ENCODE data around the gene ADGRV1. TPM values are rescaled to one million over a fixed set of nuclear protein-coding genes. Genes with fewer than 3 reads are reported as not detected.

Gene ADGRV1
- polyA plus RNA-seq, 1 of the 3 experiments (the other 2 are of a cell fraction) = 0.23 TPM

DNA sequence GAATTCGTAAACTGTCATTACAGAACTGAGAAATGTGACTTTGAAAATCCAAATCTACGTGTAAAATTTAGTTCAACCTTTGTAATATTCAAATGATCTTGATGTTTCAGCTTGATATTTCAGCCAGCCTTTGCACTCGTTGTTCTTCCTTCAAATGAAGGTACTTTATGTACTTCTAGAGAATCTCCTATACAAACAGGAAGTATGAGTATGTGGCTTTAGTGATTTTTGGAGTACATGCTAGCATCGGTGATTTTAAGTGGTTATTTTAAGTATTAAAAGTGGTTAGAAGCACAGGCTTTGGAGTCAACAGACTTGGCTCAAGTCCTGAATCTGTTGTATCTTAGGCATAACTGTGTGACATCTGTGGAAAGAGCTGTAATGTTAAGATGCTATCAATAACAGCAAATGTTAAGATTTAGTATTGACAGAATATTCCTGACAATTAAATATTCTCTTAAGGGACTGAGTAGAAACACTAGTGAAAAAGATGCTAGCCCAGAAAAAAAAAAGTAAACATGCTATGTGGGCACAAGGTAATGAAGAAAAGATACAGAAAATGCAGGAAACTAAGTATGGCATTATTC lies 398.0 kb downstream of the ADGRV1 start:
- Histone ChIP-seq H3K9ac (no peak overlapping the region), H3F3A (replicated peaks; ENCODE audit: insufficient read depth) (no peaks in the 10 kb centered on the region), H4K20me1 (ENCODE audit: insufficient read depth) (no peaks in the 10 kb centered on the region), H3K9me3 (no peaks in the 10 kb centered on the region), H3K9me2 (no peaks in the 10 kb centered on the region), H3K36me3 (replicated peaks in 1 of 2; ENCODE audit: control insufficient read depth in 1 of 2, insufficient read depth in 2 of 2, low read length in 1 of 2) (no peaks in the 10 kb centered on the region), H3K4me3 (ENCODE audit: low read depth in 2 of 2, low read length in 1 of 2) (no peak overlapping the region), H3K4me2 (no peak overlapping the region), H3K4me1 (ENCODE audit: control insufficient read depth in 1 of 2, insufficient read depth in 2 of 2, low read depth in 1 of 2, low read length in 1 of 2) (peaks cover 0 to 5% of the 10 kb centered on the region in 2 experiments; a peak in 2 of 4 replicates), H3K27ac (ENCODE audit: low read depth in 2 of 2, low read length in 1 of 2) (peak overlapping the region in 1 of 2 experiments; percentile 93; a peak in 2 of 4 replicates), H3K27me3 (ENCODE audit: insufficient read depth) (no peaks in the 10 kb centered on the region), H2AFZ (ENCODE audit: low read depth) (no peak overlapping the region), H3K79me2 (ENCODE audit: insufficient read depth) (no peaks in the 10 kb centered on the region)
- TF ChIP-seq MXI1 (IDR thresholded peaks at IDR 0.05; ENCODE audit: low read depth, low read length) (0 out of 2 replicates have a peak, but pooled peaks have one; percentile 35), USF2 (IDR thresholded peaks at IDR 0.05; ENCODE audit: borderline replicate concordance, low read depth, low read length) (no peak), RAD21 (IDR thresholded peaks at IDR 0.05; ENCODE audit: low read length) (no peak), YY1 (IDR thresholded peaks at IDR 0.05; ENCODE audit: low read depth) (no peak), ZBTB33 (IDR thresholded peaks at IDR 0.05; ENCODE audit: borderline replicate concordance, low read depth) (no peak), FOXM1 (IDR thresholded peaks at IDR 0.05; ENCODE audit: low read depth) (no peak), REST (IDR thresholded peaks at IDR 0.05; ENCODE audit: low read depth, low read length) (no peak), GATA2 (CRISPR knock-in tag; IDR thresholded peaks at IDR 0.05) (peak; percentile 78; the same call in 1 of the 2 replicates), SMC3 (IDR thresholded peaks at IDR 0.05; ENCODE audit: low read depth, low read length) (no peak), NFIC (IDR thresholded peaks at IDR 0.05; ENCODE audit: borderline replicate concordance) (no peak), RXRA (IDR thresholded peaks at IDR 0.05; ENCODE audit: borderline replicate concordance, low read depth) (no peak), CHD2 (IDR thresholded peaks at IDR 0.05; ENCODE audit: low read length, partially characterized antibody) (peak; percentile 15), SIN3A (IDR thresholded peaks at IDR 0.05; ENCODE audit: borderline replicate concordance, low read depth, low read length) (no peak), NRF1 (IDR thresholded peaks at IDR 0.05; ENCODE audit: low read depth, low read length) (no peak), FOXJ3 (CRISPR knock-in tag; IDR thresholded peaks at IDR 0.05) (no peak), POLR2AphosphoS5 (IDR thresholded peaks at IDR 0.05; ENCODE audit: low read depth, low read length) (no peak), MAX (IDR thresholded peaks at IDR 0.05; ENCODE audit: low read depth) (no peak), RCOR1 (IDR thresholded peaks at IDR 0.05; ENCODE audit: low read length) (no peak)
- TF ChIP-seq, protein P1, sequence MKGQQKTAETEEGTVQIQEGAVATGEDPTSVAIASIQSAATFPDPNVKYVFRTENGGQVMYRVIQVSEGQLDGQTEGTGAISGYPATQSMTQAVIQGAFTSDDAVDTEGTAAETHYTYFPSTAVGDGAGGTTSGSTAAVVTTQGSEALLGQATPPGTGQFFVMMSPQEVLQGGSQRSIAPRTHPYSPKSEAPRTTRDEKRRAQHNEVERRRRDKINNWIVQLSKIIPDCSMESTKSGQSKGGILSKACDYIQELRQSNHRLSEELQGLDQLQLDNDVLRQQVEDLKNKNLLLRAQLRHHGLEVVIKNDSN (IDR thresholded peaks at IDR 0.05; ENCODE audit: borderline replicate concordance, low read depth) = no peak
- 19% methylated on average over 4 of the region's 4 CpGs for WGBS (ENCODE audit: low lambda C conversion rate)
- POLR2A ChIA-PET = interaction anchor here (1.0 kb wide), 1 partner anchor 324 kb away, joined by 3 read pairs; no protein-coding TSS in a partner anchor
- no peak for DNase-seq
- CTCF ChIA-PET = interaction anchor here (1.0 to 1.5 kb wide), 3 partner anchors 13 to 151 kb away, joined by 3 to 12 read pairs (median 3); no protein-coding TSS in a partner anchor

All from SK-N-SH (cell line).